NK-92 treated with Interleukin-12 subunit alpha and Interleukin-12 subunit beta, amount 100 ng/mL, for 24 hours (cell line): ENCODE results near the gene TNN.
A peak's percentile ranks its signal among the peaks of the same experiment; 100 is the strongest.

Experiments used
- DNase-seq: peaks from one replicate; lab custom pipeline; 2025; lab: John Stamatoyannopoulos, UW

The TNN gene

GRCh38 chr1:175178056-175178455, 110.4 kb downstream of the TNN start:
- DNase-seq, result no peak

GRCh38 chr1:175178456-175178855, 110.8 kb downstream of the TNN start:
- no peak for DNase-seq

- DNase-seq, result no peak
Observed at GRCh38 chr1:175179837-175180590, 112.4 kb downstream of the TNN start.

GRCh38 chr1:175182201-175182746, 114.6 kb downstream of the TNN start:
- DNase-seq, result no peak

DNA sequence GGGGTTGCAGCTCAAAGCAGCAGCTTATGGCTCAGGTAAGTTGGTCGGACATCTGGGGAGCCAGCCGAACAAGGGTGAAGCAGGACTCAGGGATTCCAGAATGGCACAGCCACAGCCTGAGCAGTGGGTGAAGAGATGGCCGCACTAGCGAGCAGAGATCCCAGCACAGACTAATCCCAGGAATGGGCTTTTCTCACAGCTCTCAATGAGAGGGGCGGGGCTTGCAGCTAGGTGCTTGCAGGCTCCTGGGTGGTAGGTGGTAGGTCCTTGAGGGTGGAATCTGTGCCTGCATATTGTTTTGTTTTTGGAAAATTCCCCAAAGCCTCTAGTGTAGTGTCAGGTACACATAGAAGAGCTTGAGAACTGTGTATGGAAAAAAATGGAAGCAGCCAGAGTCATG, 116.0 kb downstream of the TNN start:
- no peak for DNase-seq

GRCh38 chr1:175185903-175186302, 118.3 kb downstream of the TNN start:
- no peak for DNase-seq

GRCh38 chr1:175186433-175187160, 119.0 kb downstream of the TNN start:
- DNase-seq, result no peak

DNA sequence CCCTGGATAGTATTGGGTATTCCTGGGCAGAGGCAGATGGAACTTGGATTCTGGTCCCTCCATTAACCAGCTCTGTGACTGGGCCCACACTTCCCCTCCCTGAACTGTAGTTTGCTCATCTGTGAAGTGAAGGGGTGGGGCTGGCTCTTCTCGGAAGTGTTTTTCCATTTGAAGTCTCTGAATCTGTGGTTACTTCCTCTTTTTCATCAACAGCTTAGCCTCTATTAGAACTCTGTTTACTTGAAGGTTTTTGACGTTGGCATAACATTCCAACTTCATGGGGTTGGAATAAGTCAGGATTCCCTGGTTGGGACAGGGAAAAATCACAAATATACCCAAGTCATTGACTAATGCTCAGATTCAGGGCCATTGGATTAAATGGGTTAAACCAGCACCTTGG, 121.3 kb downstream of the TNN start:
- DNase-seq, result no peak

DNA sequence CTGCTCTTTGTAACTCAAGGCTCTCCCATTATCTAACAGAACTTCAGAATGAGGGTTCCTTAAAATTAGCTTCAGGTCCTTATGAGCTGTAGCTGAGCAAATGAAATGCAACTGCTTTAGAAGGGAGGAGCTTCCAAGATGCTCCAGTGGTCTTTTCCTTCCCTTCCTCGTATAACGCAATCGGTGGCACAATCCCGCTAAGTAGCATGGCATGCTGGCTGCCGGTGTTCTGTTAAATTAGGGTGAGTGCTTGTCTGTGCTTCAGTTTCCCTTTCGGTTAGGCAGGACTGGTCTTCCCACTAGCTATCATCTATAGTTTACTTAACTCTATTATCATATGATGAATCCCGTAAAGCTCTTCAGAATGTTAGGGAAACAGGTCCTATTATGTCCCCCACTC, 124.0 kb downstream of the TNN start:
- DNase-seq, result no peak

GRCh38 chr1:175192111-175192629, 124.5 kb downstream of the TNN start:
- DNase-seq, result no peak

- peak; percentile 69 for DNase-seq
Observed at GRCh38 chr1:175192630-175193526, 125.2 kb downstream of the TNN start, which contains the start of gene KIAA0040. TSS of gene KIAA0040 (minus strand) at chr1:175192776. CDS start at chr1:175161013, 31,763 bp downstream.

- DNase-seq, result no peak
Observed at GRCh38 chr1:175193527-175193910, 125.9 kb downstream of the TNN start.

- DNase-seq, result no peak
Observed at GRCh38 chr1:175195281-175195680, 127.6 kb downstream of the TNN start.

DNA sequence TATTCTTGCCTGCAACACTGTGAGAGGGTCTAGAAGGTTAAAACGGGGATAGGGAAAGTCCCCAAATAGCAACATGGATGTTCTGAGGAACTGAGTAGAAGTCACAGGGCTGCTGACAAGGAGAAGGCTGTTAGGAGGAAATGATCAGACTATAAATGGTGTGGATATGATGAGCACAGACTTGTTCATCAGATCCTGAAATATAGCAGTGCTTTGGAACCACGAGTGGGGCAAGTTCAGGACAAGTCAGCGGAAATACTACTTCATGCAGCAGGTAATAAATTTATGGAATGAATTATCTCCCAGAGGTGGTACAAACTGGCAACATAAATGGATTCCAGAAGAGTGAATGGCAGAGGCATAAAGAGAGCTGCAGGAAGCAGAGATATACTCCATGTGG, 128.2 kb downstream of the TNN start:
- DNase-seq, result no peak

DNA sequence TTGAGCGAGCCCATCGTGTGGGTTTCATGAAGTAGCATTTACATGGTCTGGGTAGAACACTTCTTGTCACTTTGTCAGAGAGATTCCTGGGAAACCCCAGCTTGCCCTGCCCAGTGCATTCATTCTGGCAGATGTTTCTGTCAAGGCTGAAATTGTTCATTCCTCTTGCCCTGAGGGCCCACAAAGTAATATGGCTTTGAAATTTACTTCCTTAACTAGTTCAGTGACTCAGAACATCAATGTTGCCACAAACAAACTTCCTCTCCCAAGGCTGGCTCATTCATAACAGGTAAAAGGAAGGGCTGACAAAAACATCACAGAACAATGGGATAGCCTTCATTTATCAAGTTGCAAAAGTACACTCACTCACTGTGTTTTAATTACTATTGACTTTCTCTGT, 129.9 kb downstream of the TNN start:
- DNase-seq, result no peak
